Mesenchymal stem cell (in vitro differentiated cells and primary cell): ENCODE results near the gene MICAL1.

Experiments used
- DNase-seq: peaks from one replicate; pipeline ENCODE4 v3.0.0-alpha.2; 2013
- H2AFZ ChIP-seq: one replicate; pipeline ENCODE4 v1.6.1; 2013; ENCODE audit warnings: low read depth, mild to moderate bottlenecking, control low read depth, inconsistent platforms, low read length, moderate library complexity
- H2AK5ac ChIP-seq: 2 replicates; pipeline ENCODE4 v1.6.1; 2013; ENCODE audit warnings: low read length, moderate library complexity, mild to moderate bottlenecking, inconsistent platforms; ENCODE audit not compliant: severe bottlenecking
- H2BK120ac ChIP-seq: one replicate; pipeline ENCODE4 v1.6.1; 2013; ENCODE audit warnings: low read depth, mild to moderate bottlenecking, inconsistent platforms, low read length, moderate library complexity
- H2BK12ac ChIP-seq, 2 experiments: one replicate each; pipeline ENCODE4 v1.6.1; 2013; ENCODE audit warnings: inconsistent platforms in 2 of 2, low read length in 2 of 2, mild to moderate bottlenecking in 2 of 2, moderate library complexity in 2 of 2, control low read depth in 1 of 2
- H2BK15ac ChIP-seq: one replicate; pipeline ENCODE4 v1.6.1; 2013; ENCODE audit warnings: mild to moderate bottlenecking, low read depth, inconsistent platforms; ENCODE audit not compliant: poor library complexity, severe bottlenecking
- H2BK5ac ChIP-seq: 2 replicates; pipeline ENCODE4 v1.6.1; 2013; ENCODE audit warnings: low read depth, mild to moderate bottlenecking, low read length, control low read depth, inconsistent platforms; ENCODE audit not compliant: poor library complexity, severe bottlenecking
- H3K14ac ChIP-seq, 2 experiments: one replicate each; pipeline ENCODE4 v1.6.1; 2013; ENCODE audit warnings: inconsistent platforms in 2 of 2, low read length in 2 of 2, control low read depth in 1 of 2, mild to moderate bottlenecking in 1 of 2, moderate library complexity in 1 of 2
- H3K18ac ChIP-seq, 2 experiments: one replicate each; pipeline ENCODE4 v1.6.1; 2013; ENCODE audit warnings: inconsistent platforms in 2 of 2, low read length in 2 of 2, control low read depth in 1 of 2, low read depth in 1 of 2, mild to moderate bottlenecking in 1 of 2
- H3K23ac ChIP-seq, 2 experiments: one replicate each; pipeline ENCODE4 v1.6.1; 2013; ENCODE audit warnings: inconsistent platforms in 2 of 2, low read length in 2 of 2, mild to moderate bottlenecking in 2 of 2, moderate library complexity in 2 of 2, control low read depth in 1 of 2
- H3K27ac ChIP-seq: 2 replicates; pipeline ENCODE4 v1.5.1; 2013; ENCODE audit warnings: mild to moderate bottlenecking, moderate library complexity, low read length, control low read depth, inconsistent platforms; ENCODE audit not compliant: poor library complexity, severe bottlenecking
- H3K27me3 ChIP-seq, 2 experiments: 2 replicates each; pipeline versions ENCODE4 v1.6.1 to v1.7.0; 2013; ENCODE audit warnings: low read length in 2 of 2, mild to moderate bottlenecking in 2 of 2, moderate library complexity in 2 of 2, control low read depth in 1 of 2, inconsistent platforms in 1 of 2; ENCODE audit not compliant: control insufficient read depth in 1 of 2, insufficient read depth in 1 of 2
- H3K36me3 ChIP-seq, 2 experiments: 2 replicates each; pipeline versions ENCODE4 v1.6.1 to v1.7.0; 2013; ENCODE audit warnings: low read length in 2 of 2, control low read depth in 1 of 2, inconsistent platforms in 1 of 2, low read depth in 1 of 2, mild to moderate bottlenecking in 1 of 2; ENCODE audit not compliant: insufficient read depth in 2 of 2, control insufficient read depth in 1 of 2
- H3K4ac ChIP-seq, 2 experiments: one replicate each; pipeline ENCODE4 v1.6.1; 2013; ENCODE audit warnings: inconsistent platforms in 2 of 2, low read length in 2 of 2, mild to moderate bottlenecking in 2 of 2, moderate library complexity in 2 of 2, control low read depth in 1 of 2, low read depth in 1 of 2
- H3K4me1 ChIP-seq: 2 replicates; pipeline ENCODE4 v1.6.1; 2013; ENCODE audit warnings: low read depth, low read length, control low read depth; ENCODE audit not compliant: control insufficient read depth, insufficient read depth
- H3K4me2 ChIP-seq: 2 replicates; pipeline ENCODE4 v1.6.1; 2013; ENCODE audit warnings: low read length, mild to moderate bottlenecking, inconsistent platforms; ENCODE audit not compliant: poor library complexity, severe bottlenecking
- H3K4me3 ChIP-seq, 2 experiments: 2 replicates each; pipeline versions ENCODE4 v1.5.1 to v1.7.0; 2013; ENCODE audit warnings: low read length in 2 of 2, mild to moderate bottlenecking in 2 of 2, control low read depth in 1 of 2, low read depth in 1 of 2; ENCODE audit not compliant: insufficient read depth in 1 of 2
- H3K79me1 ChIP-seq: replicated peaks from 2 replicates; pipeline ENCODE4 v1.6.1; 2013; ENCODE audit warnings: mild to moderate bottlenecking, control low read depth, low read length, inconsistent platforms; ENCODE audit not compliant: poor library complexity, severe bottlenecking
- H3K9ac ChIP-seq: 2 replicates; pipeline ENCODE4 v1.7.0; 2013; ENCODE audit warnings: mild to moderate bottlenecking, low read length, moderate library complexity
- H3K9me3 ChIP-seq: 2 replicates; pipeline ENCODE4 v1.7.0; 2013; ENCODE audit warnings: mild to moderate bottlenecking, low read length; ENCODE audit not compliant: control insufficient read depth
- H4K8ac ChIP-seq: one replicate; pipeline ENCODE4 v1.6.1; 2013; ENCODE audit warnings: inconsistent platforms, mild to moderate bottlenecking, low read length, moderate library complexity
- H4K91ac ChIP-seq: one replicate; pipeline ENCODE4 v1.6.1; 2013; ENCODE audit warnings: mild to moderate bottlenecking, low read length, inconsistent platforms
- WGBS: methylation state at CpG from one replicate; pipeline ENCODE4 v1.1.7; 2013; ENCODE audit warnings: mixed read lengths; 5-methylcytosine and 5-hydroxymethylcytosine counted together

The MICAL1 gene

DNA sequence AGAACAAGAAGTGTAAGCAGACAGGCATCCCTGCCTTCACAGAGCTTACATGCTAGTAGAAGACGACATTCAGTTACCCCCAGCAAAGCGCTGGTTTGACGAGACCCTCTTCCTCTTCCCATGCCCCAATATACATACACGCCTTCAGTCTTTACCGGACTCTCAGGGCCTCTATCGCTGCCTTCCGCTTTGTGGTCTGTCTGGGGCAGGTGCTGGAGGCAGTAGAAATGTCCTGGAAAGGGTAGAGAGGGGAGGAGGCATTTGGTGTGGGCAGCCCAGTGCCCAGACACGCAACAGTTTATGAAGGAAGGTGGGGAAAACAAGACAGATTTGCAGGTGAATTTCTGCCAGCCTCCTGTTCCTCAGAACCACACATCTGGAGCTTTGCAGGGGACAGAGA, 9.0 kb downstream of the MICAL1 start:
- no peak for DNase-seq
- 92% methylated on average over 6 of the region's 8 CpGs for WGBS

DNA sequence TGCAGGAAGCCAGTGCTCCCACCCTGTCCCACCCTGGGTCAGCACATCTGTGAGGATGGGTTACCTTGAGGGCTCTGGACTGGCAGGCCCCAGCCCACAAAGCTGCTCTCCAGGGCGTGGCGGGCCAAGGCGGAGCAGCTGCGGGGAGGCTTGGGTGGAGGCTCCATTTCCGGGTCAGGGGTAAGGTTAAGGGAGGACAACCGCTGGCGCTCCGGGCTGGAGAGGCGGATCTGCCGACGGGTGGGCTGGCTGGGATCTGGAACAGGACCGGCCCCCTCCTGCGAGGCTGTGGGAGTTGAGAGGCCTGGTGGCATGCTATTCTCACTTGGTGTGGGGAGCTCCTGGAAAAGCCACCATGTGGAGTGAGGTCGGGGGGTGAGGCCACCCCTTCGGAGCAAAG, 9.5 kb downstream of the MICAL1 start:
- H3K9me3 ChIP-seq: no peaks in the 10 kb centered on the region
- H3K4me1 ChIP-seq: peaks cover 11% of the 10 kb centered on the region
- H4K91ac ChIP-seq: no peak overlapping the region
- no peaks in the 10 kb centered on the region for H3K27me3 ChIP-seq
- H3K4ac ChIP-seq: no peak overlapping the region
- H3K27ac ChIP-seq: no peak overlapping the region
- H2AK5ac ChIP-seq: no peak overlapping the region
- no peak overlapping the region for H3K4me3 ChIP-seq
- H3K9ac ChIP-seq: no peak overlapping the region
- 98% methylated on average over 12 of the region's 15 CpGs for WGBS
- no peak overlapping the region for H3K18ac ChIP-seq
- H3K14ac ChIP-seq: no peak overlapping the region
- H4K8ac ChIP-seq: no peak overlapping the region
- H3K79me1 ChIP-seq: peaks cover 30% of the 10 kb centered on the region
- no peak overlapping the region for H2BK15ac ChIP-seq
- no peak for DNase-seq
- H3K36me3 ChIP-seq: peaks cover 65 to 85% of the 10 kb centered on the region in 2 experiments
- no peak overlapping the region for H3K4me2 ChIP-seq
- H2BK12ac ChIP-seq: no peak overlapping the region
- no peak overlapping the region for H2AFZ ChIP-seq
- H2BK5ac ChIP-seq: no peak overlapping the region
- H2BK120ac ChIP-seq: no peak overlapping the region
- no peak overlapping the region for H3K23ac ChIP-seq

More for the DNA sequence above, 9.0 kb downstream of the MICAL1 start:
- Histone ChIP-seq H3K36me3 (peaks cover 68 to 88% of the 10 kb centered on the region in 2 experiments), H3K14ac (no peak overlapping the region), H3K9me3 (no peaks in the 10 kb centered on the region), H4K8ac (no peak overlapping the region), H3K27ac (no peak overlapping the region), H3K4me3 (no peak overlapping the region), H3K4ac (no peak overlapping the region), H3K4me2 (no peak overlapping the region), H3K23ac (no peak overlapping the region), H4K91ac (no peak overlapping the region), H2AK5ac (no peak overlapping the region), H3K4me1 (peaks cover 7% of the 10 kb centered on the region), H3K79me1 (peaks cover 30% of the 10 kb centered on the region), H2BK120ac (no peak overlapping the region), H2BK5ac (no peak overlapping the region), H2BK15ac (no peak overlapping the region), H3K27me3 (no peaks in the 10 kb centered on the region), H3K9ac (no peak overlapping the region), H2AFZ (no peak overlapping the region), H3K18ac (no peak overlapping the region), H2BK12ac (no peak overlapping the region)

DNA sequence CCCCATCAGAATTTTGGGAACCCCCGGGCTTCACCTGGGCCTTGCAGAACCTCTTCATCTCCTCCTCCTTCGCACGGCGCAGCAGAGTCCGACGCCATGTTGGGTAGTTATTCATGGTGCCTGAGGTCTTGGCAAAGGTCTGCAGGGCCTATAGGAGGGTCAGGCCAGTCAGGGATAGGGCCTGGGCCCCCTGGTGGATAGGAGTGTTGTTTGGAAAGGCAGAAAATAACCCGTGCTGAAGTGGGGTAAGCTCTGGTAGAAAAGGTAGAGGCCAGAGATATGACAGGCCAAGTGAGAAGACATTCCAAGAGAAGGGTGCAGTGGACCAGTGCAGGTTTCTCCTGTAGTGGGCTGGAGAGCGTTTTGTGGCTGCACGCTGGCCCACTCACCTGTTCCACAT, 10.2 kb downstream of the MICAL1 start:
- WGBS: 87% methylated on average over 9 of the region's 9 CpGs
- H3K79me1 ChIP-seq: peaks cover 29% of the 10 kb centered on the region

DNA sequence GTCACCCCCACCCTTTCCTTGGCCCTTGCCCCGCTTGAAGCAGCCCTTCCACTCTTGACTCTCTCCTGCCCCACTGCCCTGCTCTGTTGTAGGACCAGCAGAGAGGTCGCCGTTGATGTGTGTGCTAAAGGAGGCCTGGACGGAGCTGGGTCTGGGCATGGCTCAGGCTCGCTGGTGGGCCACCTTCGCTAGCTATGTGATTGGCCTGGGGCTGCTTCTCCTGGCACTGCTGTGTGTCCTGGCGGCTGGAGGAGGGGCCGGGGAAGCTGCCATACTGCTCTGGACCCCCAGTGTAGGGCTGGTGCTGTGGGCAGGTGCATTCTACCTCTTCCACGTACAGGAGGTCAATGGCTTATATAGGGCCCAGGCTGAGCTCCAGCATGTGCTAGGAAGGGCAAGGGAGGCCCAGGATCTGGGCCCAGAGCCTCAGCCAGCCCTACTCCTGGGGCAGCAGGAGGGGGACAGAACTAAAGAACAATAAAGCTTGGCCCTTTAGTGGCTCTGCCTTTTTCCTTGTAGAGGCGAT, 12.1 kb downstream of the MICAL1 start:
- no peak overlapping the region for H2BK120ac ChIP-seq
- H3K9ac ChIP-seq: no peak overlapping the region
- peaks cover 26% of the 10 kb centered on the region for H3K79me1 ChIP-seq
- H3K36me3 ChIP-seq: peaks cover 57 to 66% of the 10 kb centered on the region in 2 experiments
- no peak overlapping the region for H3K14ac ChIP-seq
- H3K4ac ChIP-seq: no peak overlapping the region
- H2BK12ac ChIP-seq: no peak overlapping the region
- H3K27me3 ChIP-seq: no peaks in the 10 kb centered on the region
- H3K4me3 ChIP-seq: no peak overlapping the region
- no peak overlapping the region for H4K91ac ChIP-seq
- no peak overlapping the region for H3K23ac ChIP-seq
- H2AK5ac ChIP-seq: no peak overlapping the region
- H2AFZ ChIP-seq: no peak overlapping the region
- 95% methylated on average over 10 of the region's 10 CpGs for WGBS
- H3K18ac ChIP-seq: no peak overlapping the region
- no peak overlapping the region for H2BK15ac ChIP-seq
- no peak for DNase-seq
- no peak overlapping the region for H4K8ac ChIP-seq
- H3K27ac ChIP-seq: no peak overlapping the region
- no peaks in the 10 kb centered on the region for H3K9me3 ChIP-seq
- H2BK5ac ChIP-seq: no peak overlapping the region
- no peak overlapping the region for H3K4me2 ChIP-seq
- H3K4me1 ChIP-seq: peaks cover 15% of the 10 kb centered on the region

More for the DNA sequence above, 10.2 kb downstream of the MICAL1 start:
- Histone ChIP-seq H3K36me3 (peaks cover 59 to 83% of the 10 kb centered on the region in 2 experiments), H3K9me3 (no peaks in the 10 kb centered on the region), H2BK15ac (no peak overlapping the region), H3K14ac (no peak overlapping the region), H2BK5ac (no peak overlapping the region), H3K4me3 (no peak overlapping the region), H2BK120ac (no peak overlapping the region), H4K91ac (no peak overlapping the region), H3K27ac (no peak overlapping the region), H2AK5ac (no peak overlapping the region), H3K23ac (no peak overlapping the region), H3K4ac (no peak overlapping the region), H3K4me1 (peaks cover 12% of the 10 kb centered on the region), H3K9ac (no peak overlapping the region), H3K27me3 (no peaks in the 10 kb centered on the region), H2AFZ (no peak overlapping the region), H3K18ac (no peak overlapping the region), H2BK12ac (no peak overlapping the region), H3K4me2 (no peak overlapping the region), H4K8ac (no peak overlapping the region)
- DNase-seq: no peak
